Keratinocyte (primary cell): ENCODE data around the gene HTR3C.

Experiments
- CTCF ChIP-seq, 3 experiments: IDR thresholded peaks in 1 of 3; conservative IDR thresholded peaks in 1 of 3; optimal IDR thresholded peaks in 1 of 3; 2 replicates in 2 of 3; 3 replicates in 1 of 3; pipeline versions ENCODE3 to v1.5.1; 2011; ENCODE audit warnings: low read length in 3 of 3, mild to moderate bottlenecking in 3 of 3, moderate library complexity in 2 of 3, control low read depth in 1 of 3, inconsistent platforms in 1 of 3; ENCODE audit not compliant: insufficient read depth in 2 of 3; ENCODE audit errors: extremely low read depth in 1 of 3
- EZH2 ChIP-seq: IDR thresholded peaks from one replicate; pipeline ENCODE4 v1.6.1; 2012; ENCODE audit warnings: inconsistent platforms, mild to moderate bottlenecking, low read length, moderate library complexity

- TF ChIP-seq CTCF (optimal IDR thresholded peaks at IDR 0.05 in 1 of 3, IDR thresholded peaks at IDR 0.05 in 1 of 3, conservative IDR thresholded peaks at IDR 0.05 in 1 of 3; ENCODE audit: extremely low read depth in 1 of 3, insufficient read depth in 2 of 3, low read length in 3 of 3) (peak; percentile 71 to 91 (median 73)), EZH2 (no peak)
Measured at GRCh38 chr3:184016811-184017671, 35.8 kb upstream of the HTR3C start.
